ENCODE results near the gene HLA-DOA.

GRCh38 chr6:32974541-32975308, 34.7 kb downstream of the HLA-DOA start:
- TF ChIP-seq CTCF (IDR thresholded peaks at IDR 0.05 in 4 of 5, conservative IDR thresholded peaks at IDR 0.05 in 1 of 5): no peak
- TF ChIP-seq POLR2A (IDR thresholded peaks at IDR 0.05): no peak
